Subcutaneous abdominal adipose tissue (tissue), 5 donors: ENCODE results near the gene NAXE.

Experiments used
- H3K27ac ChIP-seq: one replicate; pipeline ENCODE4 v1.7.0; 2013; ENCODE audit warnings: low read depth, mild to moderate bottlenecking, inconsistent platforms, low read length, moderate library complexity
- H3K27me3 ChIP-seq, 5 donors: one replicate each; pipeline ENCODE4 v1.7.0; 2013; ENCODE audit warnings: low read length in 5 of 5, inconsistent platforms in 1 of 5; ENCODE audit not compliant: control insufficient read depth in 5 of 5, insufficient read depth in 4 of 5
- H3K36me3 ChIP-seq, 5 donors: one replicate each; pipeline ENCODE4 v1.7.0; 2013; ENCODE audit warnings: low read length in 5 of 5; ENCODE audit not compliant: control insufficient read depth in 5 of 5, insufficient read depth in 5 of 5
- H3K4me1 ChIP-seq, 5 donors: one replicate each; pipeline ENCODE4 v1.7.0; 2013; ENCODE audit warnings: low read length in 5 of 5, mild to moderate bottlenecking in 3 of 5, moderate library complexity in 1 of 5; ENCODE audit not compliant: control insufficient read depth in 5 of 5, insufficient read depth in 5 of 5
- H3K4me3 ChIP-seq, 5 donors: one replicate each; pipeline ENCODE4 v1.7.0; 2013; ENCODE audit warnings: low read length in 5 of 5, low read depth in 1 of 5
- H3K9ac ChIP-seq, 5 donors: one replicate each; pipeline ENCODE4 v1.7.0; 2013; ENCODE audit warnings: low read length in 5 of 5, mild to moderate bottlenecking in 4 of 5, moderate library complexity in 3 of 5
- H3K9me3 ChIP-seq, 5 donors: one replicate each; pipeline ENCODE4 v1.7.0; 2013; ENCODE audit warnings: low read length in 5 of 5; ENCODE audit not compliant: control insufficient read depth in 5 of 5
- donor health status: healthy.
- donor health status: healthy.
- donor health status: healthy.
- donor health status: healthy.
- donor health status: healthy.

NAXE gene

GRCh38 chr1:156591432-156592157, at the start of gene NAXE:
TSS of gene NAXE (plus strand) at chr1:156591776. CDS start at chr1:156591805, 29 bp downstream.
- Histone ChIP-seq H3K4me3 (peak within 1 kb of the TSS; percentile 64 to 94 (median 83)), H3K27me3 (no peaks in the 10 kb centered on the region), H3K36me3 (peaks cover 5 to 37% (median 31%) of the 10 kb centered on the region in 5 donors), H3K9ac (peak within 1 kb of the TSS; percentile 70 to 96 (median 92)), H3K4me1 (peaks cover 2 to 17% (median 14%) of the 10 kb centered on the region in 5 donors), H3K9me3 (no peaks in the 10 kb centered on the region), H3K27ac (peak within 1 kb of the TSS; percentile 61)

GRCh38 chr1:156543066-156543465, 48.5 kb upstream of the NAXE start:
- H3K4me3 ChIP-seq = no peak overlapping the region
- no peaks in the 10 kb centered on the region for H3K27me3 ChIP-seq
- no peak overlapping the region for H3K27ac ChIP-seq
- no peak overlapping the region for H3K9ac ChIP-seq
- no peaks in the 10 kb centered on the region for H3K36me3 ChIP-seq
- H3K4me1 ChIP-seq = peaks cover 0 to 19% (median 3%) of the 10 kb centered on the region in 5 donors
- H3K9me3 ChIP-seq = no peaks in the 10 kb centered on the region

GRCh38 chr1:156544592-156545102, 46.9 kb upstream of the NAXE start:
- no peak overlapping the region for H3K4me3 ChIP-seq
- H3K27ac ChIP-seq = no peak overlapping the region
- no peaks in the 10 kb centered on the region for H3K27me3 ChIP-seq
- no peaks in the 10 kb centered on the region for H3K36me3 ChIP-seq
- H3K4me1 ChIP-seq = peaks cover 0 to 14% (median under 1%) of the 10 kb centered on the region in 5 donors
- no peaks in the 10 kb centered on the region for H3K9me3 ChIP-seq
- no peak overlapping the region for H3K9ac ChIP-seq

GRCh38 chr1:156546267-156546666, 45.3 kb upstream of the NAXE start:
- H3K4me1 ChIP-seq = peaks cover 0 to under 1% (median 0%) of the 10 kb centered on the region in 5 donors
- H3K9me3 ChIP-seq = no peaks in the 10 kb centered on the region
- H3K27me3 ChIP-seq = no peaks in the 10 kb centered on the region
- H3K9ac ChIP-seq = no peak overlapping the region
- no peak overlapping the region for H3K27ac ChIP-seq
- H3K36me3 ChIP-seq = no peaks in the 10 kb centered on the region
- H3K4me3 ChIP-seq = no peak overlapping the region

GRCh38 chr1:156547434-156547833, 44.1 kb upstream of the NAXE start:
- H3K9ac ChIP-seq = no peak overlapping the region
- H3K9me3 ChIP-seq = no peaks in the 10 kb centered on the region

GRCh38 chr1:156547982-156548381, 43.6 kb upstream of the NAXE start:
- Histone ChIP-seq H3K9ac (no peak overlapping the region), H3K4me1 (peaks cover 0 to under 1% (median 0%) of the 10 kb centered on the region in 5 donors), H3K9me3 (no peaks in the 10 kb centered on the region), H3K27me3 (no peaks in the 10 kb centered on the region), H3K27ac (no peak overlapping the region), H3K4me3 (no peak overlapping the region), H3K36me3 (no peaks in the 10 kb centered on the region)

More at GRCh38 chr1:156547434-156547833, 44.1 kb upstream of the NAXE start:
- no peaks in the 10 kb centered on the region for H3K27me3 ChIP-seq
- no peaks in the 10 kb centered on the region for H3K4me1 ChIP-seq
- no peak overlapping the region for H3K4me3 ChIP-seq
- H3K36me3 ChIP-seq = no peaks in the 10 kb centered on the region
- no peak overlapping the region for H3K27ac ChIP-seq

- Histone ChIP-seq H3K9ac (no peak overlapping the region), H3K36me3 (no peaks in the 10 kb centered on the region), H3K4me3 (no peak overlapping the region), H3K9me3 (no peaks in the 10 kb centered on the region), H3K27ac (no peak overlapping the region), H3K4me1 (peaks cover 0 to 4% (median 0%) of the 10 kb centered on the region in 5 donors), H3K27me3 (no peaks in the 10 kb centered on the region)
These were observed 42.2 kb upstream of the NAXE start for GRCh38 chr1:156549390-156549789.

- Histone ChIP-seq H3K4me1 (peaks cover 0 to 4% (median 0%) of the 10 kb centered on the region in 5 donors), H3K4me3 (no peak overlapping the region), H3K9ac (no peak overlapping the region), H3K27ac (no peak overlapping the region), H3K9me3 (no peaks in the 10 kb centered on the region), H3K36me3 (no peaks in the 10 kb centered on the region), H3K27me3 (no peaks in the 10 kb centered on the region)
These were observed 41.7 kb upstream of the NAXE start for GRCh38 chr1:156549831-156550230.

- Histone ChIP-seq H3K9me3 (no peaks in the 10 kb centered on the region), H3K36me3 (no peaks in the 10 kb centered on the region), H3K9ac (no peak overlapping the region), H3K4me3 (no peak overlapping the region), H3K27ac (no peak overlapping the region), H3K4me1 (peaks cover 0 to 4% (median 0%) of the 10 kb centered on the region in 5 donors), H3K27me3 (no peaks in the 10 kb centered on the region)
These were observed 41.2 kb upstream of the NAXE start for GRCh38 chr1:156550346-156550745.

GRCh38 chr1:156551066-156551643, 40.4 kb upstream of the NAXE start:
- Histone ChIP-seq H3K4me3 (no peak overlapping the region), H3K36me3 (no peaks in the 10 kb centered on the region), H3K9me3 (no peaks in the 10 kb centered on the region), H3K27ac (no peak overlapping the region), H3K9ac (no peak overlapping the region), H3K4me1 (peaks cover 0 to 4% (median 0%) of the 10 kb centered on the region in 5 donors), H3K27me3 (no peaks in the 10 kb centered on the region)
